HG02763 (cell line): Measurements from ENCODE around the gene TAOK3.
A peak's percentile ranks its signal among the peaks of the same experiment; 100 is the strongest.
"Not testable (repeated sequence)": the region's sequence is repeated elsewhere in the genome, so short reads cannot be mapped to it uniquely, and the experiment has no call there.

Source experiments
- ATAC-seq: cut with Tn5 transposase; IDR thresholded peaks from one replicate; pipeline ENCODE4 v1.9.1; 2021; ENCODE audit warnings: mild to moderate bottlenecking, moderate library complexity; ENCODE audit not compliant: unreplicated experiment

The TAOK3 gene

GRCh38 chr12:118344829-118345228 lies 27.9 kb downstream of the TAOK3 start:
- ATAC-seq: no peak

GRCh38 chr12:118342090-118342489 lies 30.6 kb downstream of the TAOK3 start:
- ATAC-seq: no peak

- no peak for ATAC-seq
These were observed 35.4 kb downstream of the TAOK3 start for GRCh38 chr12:118337194-118337838.

GRCh38 chr12:118336123-118336522 lies 36.6 kb downstream of the TAOK3 start:
- no peak for ATAC-seq

- ATAC-seq: no peak
These were observed 37.7 kb downstream of the TAOK3 start for GRCh38 chr12:118334939-118335567.

GRCh38 chr12:118334241-118334640 lies 38.5 kb downstream of the TAOK3 start:
- ATAC-seq: no peak

- no peak for ATAC-seq
These were observed 40.2 kb downstream of the TAOK3 start for GRCh38 chr12:118332511-118332910.

GRCh38 chr12:118330421-118331018 lies 42.2 kb downstream of the TAOK3 start:
- no peak for ATAC-seq

GRCh38 chr12:118328486-118329330 lies 44.0 kb downstream of the TAOK3 start:
- no peak for ATAC-seq

GRCh38 chr12:118327391-118327790 lies 45.3 kb downstream of the TAOK3 start:
- ATAC-seq: no peak

GRCh38 chr12:118326991-118327390 lies 45.7 kb downstream of the TAOK3 start:
- ATAC-seq: no peak

- ATAC-seq: no peak
These were observed 47.6 kb downstream of the TAOK3 start for GRCh38 chr12:118325081-118325480.

- ATAC-seq: no peak
These were observed 53.1 kb downstream of the TAOK3 start for GRCh38 chr12:118319627-118320026.

GRCh38 chr12:118318744-118319143 lies 54.0 kb downstream of the TAOK3 start:
- no peak for ATAC-seq

- ATAC-seq: no peak
These were observed 55.0 kb downstream of the TAOK3 start for GRCh38 chr12:118317729-118318128.

- ATAC-seq: no peak
These were observed 56.9 kb downstream of the TAOK3 start for GRCh38 chr12:118315821-118316220.

- ATAC-seq: peak; percentile 59
These were observed 60.1 kb downstream of the TAOK3 start for GRCh38 chr12:118312578-118312977.

GRCh38 chr12:118311666-118312065 lies 61.0 kb downstream of the TAOK3 start:
- ATAC-seq: no peak

GRCh38 chr12:118310320-118310719 lies 62.4 kb downstream of the TAOK3 start:
- ATAC-seq: no peak

- not testable (repeated sequence) for ATAC-seq
These were observed 64.7 kb downstream of the TAOK3 start for GRCh38 chr12:118308006-118308405.
